Endothelial cell of umbilical vein (primary cell): ENCODE measurements around the gene SAMD14. TPM values are rescaled to one million over a fixed set of nuclear protein-coding genes. Genes with fewer than 3 reads are reported as not detected.

Experiments used
- BruUV-seq: library from RNA; stranded (reverse); fragments of 400-500 nt; replicated peaks from 2 replicates; lab custom pipeline; 2021; lab: Mats Ljungman, UMichigan
- CTCF ChIA-PET: fragments of 300-600, 350-600 bp; sonication (Branson Sonifier 250); formaldehyde crosslinking; loops from one replicate; lab custom pipeline; 2021; ENCODE audit warnings: antibody characterized with exemption, inconsistent platforms; lab: Charles Lee
- POLR2A ChIA-PET: fragments of 300-600, 350-600 bp; sonication (Branson Sonifier 250); formaldehyde crosslinking; loops from one replicate; lab custom pipeline; 2021; ENCODE audit warnings: antibody characterized with exemption, inconsistent platforms; lab: Charles Lee
- DNase-seq: peaks from one replicate; pipeline ENCODE4 v3.0.0-alpha.2; 2011; ENCODE audit warnings: low read depth, low spot score
- FAIRE-seq: peaks from 2 replicates; lab custom pipeline; 2011; peaks lifted over from hg19 to GRCh38; lab: Jason Lieb, UNC
- H2AFZ ChIP-seq: 2 replicates; pipeline ENCODE4 v1.6.0; 2012; ENCODE audit warnings: low read depth, low read length, control low read depth, inconsistent platforms
- H3K27ac ChIP-seq: 2 replicates; pipeline ENCODE4 v1.5.1; 2011; ENCODE audit warnings: low read depth, mild to moderate bottlenecking, control low read depth, low read length, moderate library complexity; ENCODE audit not compliant: insufficient read depth
- H3K27me3 ChIP-seq, 2 experiments: 2 replicates each; pipeline versions ENCODE4 v1.6.0 to v1.6.1; 2011; ENCODE audit warnings: low read length in 2 of 2, mixed read lengths in 1 of 2; ENCODE audit not compliant: control insufficient read depth in 2 of 2, insufficient read depth in 2 of 2
- H3K36me3 ChIP-seq, 2 experiments: 2 replicates in 1 of 2; 3 replicates in 1 of 2; pipeline ENCODE4 v1.5.1; 2011; ENCODE audit warnings: low read length in 2 of 2, mild to moderate bottlenecking in 1 of 2, moderate library complexity in 1 of 2; ENCODE audit not compliant: control insufficient read depth in 2 of 2, insufficient read depth in 2 of 2; ENCODE audit errors: extremely low read depth in 1 of 2
- H3K4me1 ChIP-seq: 3 replicates; pipeline ENCODE4 v1.5.1; 2011; ENCODE audit warnings: mild to moderate bottlenecking, low read length; ENCODE audit not compliant: control insufficient read depth, insufficient read depth; ENCODE audit errors: extremely low read depth
- H3K4me2 ChIP-seq: 2 replicates; pipeline ENCODE4 v1.6.1; 2011; ENCODE audit warnings: low read length, control low read depth, mixed read lengths; ENCODE audit not compliant: insufficient read depth
- H3K4me3 ChIP-seq, 3 experiments: fragments of 200-600 bp in 1 of 3; sonication (generic), shearing (Covaris generic) in 1 of 3; replicated peaks in 1 of 3; 2 replicates each; pipeline ENCODE4 v1.5.1; 2011 to 2016; ENCODE audit warnings: control low read depth in 3 of 3, low read length in 3 of 3, mild to moderate bottlenecking in 2 of 3, inconsistent platforms in 1 of 3, low read depth in 1 of 3, moderate library complexity in 1 of 3; ENCODE audit not compliant: insufficient read depth in 1 of 3
- H3K79me2 ChIP-seq: 2 replicates; pipeline ENCODE4 v1.6.0; 2012; ENCODE audit warnings: low read length, inconsistent platforms; ENCODE audit not compliant: control insufficient read depth, insufficient read depth
- H3K9ac ChIP-seq: replicated peaks from 2 replicates; pipeline ENCODE3; 2011; ENCODE audit warnings: low read length, control low read depth; ENCODE audit not compliant: insufficient read depth; ENCODE audit errors: extremely low read depth
- H3K9me1 ChIP-seq: replicated peaks from 3 replicates; pipeline ENCODE4 v1.6.0; 2011; ENCODE audit warnings: mild to moderate bottlenecking, low read length; ENCODE audit not compliant: control insufficient read depth, insufficient read depth; ENCODE audit errors: extremely low read depth
- H3K9me3 ChIP-seq: replicated peaks from 2 replicates; pipeline ENCODE4 v1.5.1; 2012; ENCODE audit warnings: low read length, inconsistent platforms; ENCODE audit not compliant: control insufficient read depth, insufficient read depth
- H4K20me1 ChIP-seq: replicated peaks from 2 replicates; pipeline ENCODE3; 2011; ENCODE audit warnings: mild to moderate bottlenecking, low read length; ENCODE audit not compliant: control insufficient read depth, insufficient read depth; ENCODE audit errors: extremely low read depth
- EZH2 ChIP-seq: IDR thresholded peaks from 2 replicates; pipeline ENCODE4 v1.6.1; 2012; ENCODE audit warnings: borderline replicate concordance, low read depth, mild to moderate bottlenecking, moderate library complexity, low read length, inconsistent platforms; ENCODE audit not compliant: severe bottlenecking
- FOS ChIP-seq: IDR thresholded peaks from 2 replicates; pipeline ENCODE4 v1.6.1; 2011; ENCODE audit warnings: mild to moderate bottlenecking, low read length, moderate library complexity, borderline replicate concordance; ENCODE audit not compliant: insufficient read depth
- GATA2 ChIP-seq: IDR thresholded peaks from 2 replicates; pipeline ENCODE4 v1.7.0; 2011; ENCODE audit warnings: low read depth, mild to moderate bottlenecking, moderate library complexity, mixed read lengths, low read length; ENCODE audit not compliant: insufficient read length, insufficient read depth
- JUN ChIP-seq: IDR thresholded peaks from 2 replicates; pipeline ENCODE4 v1.6.1; 2011; ENCODE audit warnings: borderline replicate concordance, low read depth; ENCODE audit not compliant: insufficient read length, insufficient read depth
- MAX ChIP-seq: IDR thresholded peaks from 2 replicates; pipeline ENCODE4 v1.6.1; 2011; ENCODE audit not compliant: insufficient read depth, insufficient read length
- MYC ChIP-seq: IDR thresholded peaks from one replicate; pipeline ENCODE4 v1.6.1; 2011; ENCODE audit warnings: mild to moderate bottlenecking, low read depth, low read length
- POLR2A ChIP-seq: IDR thresholded peaks from 2 replicates; pipeline ENCODE4 v1.6.1; 2012; ENCODE audit warnings: low read depth, mild to moderate bottlenecking, control low read depth, low read length
- POLR2AphosphoS5 ChIP-seq: IDR thresholded peaks from 2 replicates; pipeline ENCODE4 v1.6.1; 2012; ENCODE audit warnings: low read depth, mild to moderate bottlenecking, control low read depth, low read length, moderate library complexity; ENCODE audit not compliant: insufficient read depth
- dilution Hi-C: fragments of 300-500 bp; cut with MboI; formaldehyde crosslinking; loops from one replicate; pipeline ENCODE4 v1.15.0; 2019; ENCODE audit warnings: low sequenced_read_pairs; ENCODE audit not compliant: extremely low pct_ligation_motif_present
- intact Hi-C: fragments of 100-400 bp; cut with micrococcal nuclease; formaldehyde crosslinking; loops from one replicate; pipeline ENCODE4 v1.10.0; 2022
- polyA plus RNA-seq, 4 experiments: library from polyadenylated mRNA; depleted of rRNA in 3 of 4; stranded (reverse) in 3 of 4; unstranded in 1 of 4; fragments of >200 nt; gene quantifications; 2 replicates each; pipeline versions ENCODE4 v1.2.1 to v1.2.3, GENCODE V29; 2011 to 2012; ENCODE audit warnings: missing spikeins in 1 of 4
- total RNA-seq: library from RNA; stranded (reverse); gene quantifications from 2 replicates; pipeline ENCODE4 v1.2.3, GENCODE V29; 2021
- TF ChIP-seq, protein P1 (sequence below), 2 donors: IDR thresholded peaks; 1 replicate in 1 of 2; 2 replicates in 1 of 2; pipeline ENCODE4 v1.5.1; 2011; ENCODE audit warnings: low read length in 2 of 2, mild to moderate bottlenecking in 2 of 2, moderate library complexity in 2 of 2, control low read depth in 1 of 2, inconsistent platforms in 1 of 2, low read depth in 1 of 2; ENCODE audit not compliant: insufficient read depth in 1 of 2; ENCODE audit errors: extremely low read depth in 1 of 2

SAMD14 gene
- total and polyA plus RNA-seq, 2 donors (not counting 3 experiments of a cell fraction or from before 2014, with no cell fraction given) = 6.8 to 15.6 TPM

DNA sequence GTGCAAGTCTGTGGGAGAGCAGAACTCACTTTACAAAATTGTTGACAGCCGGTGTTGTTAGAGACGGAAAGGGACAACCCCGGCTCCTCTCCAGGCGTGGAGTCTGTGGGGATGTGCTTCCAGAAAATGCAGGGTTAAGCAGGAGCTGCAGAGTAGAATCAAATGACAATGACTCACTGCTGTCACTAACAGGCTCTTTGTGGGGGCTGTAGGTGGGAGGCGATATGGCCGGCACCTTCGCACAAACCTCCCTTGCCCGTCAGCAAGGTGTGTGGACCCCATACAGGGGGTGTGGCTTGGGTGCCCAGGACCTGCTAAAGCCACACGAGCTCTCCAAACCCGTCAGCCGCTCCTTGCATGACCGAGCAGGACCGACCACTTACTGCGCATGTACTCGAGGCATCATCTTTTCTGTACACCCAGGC lies 29.0 kb downstream of the SAMD14 start:
- DNase-seq (no peak), FAIRE-seq (no peak)
- Histone ChIP-seq H3K9me1 (no peaks in the 10 kb centered on the region), H3K79me2 (no peaks in the 10 kb centered on the region), H4K20me1 (no peaks in the 10 kb centered on the region), H3K27me3 (no peaks in the 10 kb centered on the region), H3K4me2 (no peak overlapping the region), H3K4me1 (no peaks in the 10 kb centered on the region), H3K9ac (no peak overlapping the region), H2AFZ (no peak overlapping the region), H3K27ac (no peak overlapping the region), H3K36me3 (peaks cover 0 to 5% of the 10 kb centered on the region in 2 experiments), H3K9me3 (no peaks in the 10 kb centered on the region), H3K4me3 (no peak overlapping the region)
- intact Hi-C loops (no loop called here), dilution Hi-C loops (no loop called here)
- BruUV-seq = no TSS peak
- ChIA-PET CTCF (interaction anchor here (0.8 to 3.9 kb wide), 2 partner anchors 14 to 16 kb away, joined by 4 to 12 read pairs; no protein-coding TSS in a partner anchor), POLR2A (no interaction called here)
- TF ChIP-seq EZH2 = no peak
- TF ChIP-seq MYC = no peak
- TF ChIP-seq GATA2 = no peak
- no peak for TF ChIP-seq JUN
- no peak for TF ChIP-seq FOS
- TF ChIP-seq MAX = no peak
- TF ChIP-seq POLR2AphosphoS5 = no peak
- no peak for TF ChIP-seq POLR2A
- TF ChIP-seq, protein P1, sequence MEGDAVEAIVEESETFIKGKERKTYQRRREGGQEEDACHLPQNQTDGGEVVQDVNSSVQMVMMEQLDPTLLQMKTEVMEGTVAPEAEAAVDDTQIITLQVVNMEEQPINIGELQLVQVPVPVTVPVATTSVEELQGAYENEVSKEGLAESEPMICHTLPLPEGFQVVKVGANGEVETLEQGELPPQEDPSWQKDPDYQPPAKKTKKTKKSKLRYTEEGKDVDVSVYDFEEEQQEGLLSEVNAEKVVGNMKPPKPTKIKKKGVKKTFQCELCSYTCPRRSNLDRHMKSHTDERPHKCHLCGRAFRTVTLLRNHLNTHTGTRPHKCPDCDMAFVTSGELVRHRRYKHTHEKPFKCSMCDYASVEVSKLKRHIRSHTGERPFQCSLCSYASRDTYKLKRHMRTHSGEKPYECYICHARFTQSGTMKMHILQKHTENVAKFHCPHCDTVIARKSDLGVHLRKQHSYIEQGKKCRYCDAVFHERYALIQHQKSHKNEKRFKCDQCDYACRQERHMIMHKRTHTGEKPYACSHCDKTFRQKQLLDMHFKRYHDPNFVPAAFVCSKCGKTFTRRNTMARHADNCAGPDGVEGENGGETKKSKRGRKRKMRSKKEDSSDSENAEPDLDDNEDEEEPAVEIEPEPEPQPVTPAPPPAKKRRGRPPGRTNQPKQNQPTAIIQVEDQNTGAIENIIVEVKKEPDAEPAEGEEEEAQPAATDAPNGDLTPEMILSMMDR (IDR thresholded peaks at IDR 0.05; ENCODE audit: extremely low read depth in 1 of 2, insufficient read depth in 1 of 2, low read depth in 1 of 2, low read length in 2 of 2) = no peak
